MM.1S (cell line): ENCODE measurements around the gene FOXP2.

Experiments
- DNase-seq: peaks from one replicate; pipeline ENCODE4 v3.0.0-alpha.2; 2015
- H2AFZ ChIP-seq: fragments of 300-600 bp; sonication (generic); 2 replicates; pipeline ENCODE4 v1.6.0; 2016; ENCODE audit warnings: antibody characterized with exemption, low read length
- H3F3A ChIP-seq: fragments of 300-600 bp; sonication (generic); 2 replicates; pipeline ENCODE4 v1.6.1; 2016; ENCODE audit warnings: mild to moderate bottlenecking, antibody characterized with exemption, low read length, moderate library complexity, mixed read lengths; ENCODE audit not compliant: insufficient read depth
- H3K27ac ChIP-seq: fragments of 300-600 bp; sonication (generic); 2 replicates; pipeline ENCODE4 v1.5.1; 2016; ENCODE audit warnings: mild to moderate bottlenecking, low read length
- H3K27me3 ChIP-seq: fragments of 300-600 bp; sonication (generic); replicated peaks from 2 replicates; pipeline ENCODE4 v1.6.0; 2016; ENCODE audit warnings: low read length; ENCODE audit not compliant: insufficient read depth
- H3K36me3 ChIP-seq: fragments of 300-600 bp; sonication (generic); replicated peaks from 2 replicates; pipeline ENCODE4 v1.6.1; 2016; ENCODE audit warnings: mild to moderate bottlenecking, low read length, mixed read lengths; ENCODE audit not compliant: insufficient read depth
- H3K4me1 ChIP-seq: fragments of 300-600 bp; sonication (generic); 2 replicates; pipeline ENCODE4 v1.6.1; 2016; ENCODE audit warnings: low read length, mixed read lengths
- H3K4me2 ChIP-seq: fragments of 300-600 bp; sonication (generic); 2 replicates; pipeline ENCODE4 v1.6.0; 2016; ENCODE audit warnings: low read depth, low read length
- H3K4me3 ChIP-seq: fragments of 300-600 bp; sonication (generic); 2 replicates; pipeline ENCODE4 v1.5.1; 2016; ENCODE audit warnings: low read length, mixed read lengths
- H3K79me2 ChIP-seq: fragments of 300-600 bp; sonication (generic); 2 replicates; pipeline ENCODE4 v1.6.1; 2016; ENCODE audit warnings: mixed run types, low read length, mixed read lengths
- H3K9ac ChIP-seq: fragments of 300-600 bp; sonication (generic); 2 replicates; pipeline ENCODE4 v1.6.1; 2016; ENCODE audit warnings: low read length, mixed read lengths
- H3K9me2 ChIP-seq: fragments of 300-600 bp; sonication (generic); replicated peaks from 2 replicates; pipeline ENCODE4 v1.6.1; 2016; ENCODE audit warnings: mild to moderate bottlenecking, low read length, mixed read lengths; ENCODE audit not compliant: insufficient read depth
- H3K9me3 ChIP-seq: fragments of 300-600 bp; sonication (generic); replicated peaks from 2 replicates; pipeline ENCODE4 v1.6.1; 2016; ENCODE audit warnings: mild to moderate bottlenecking, low read length, mixed read lengths; ENCODE audit not compliant: insufficient read depth
- H4K20me1 ChIP-seq: fragments of 300-600 bp; sonication (generic); 2 replicates; pipeline ENCODE4 v1.6.1; 2016; ENCODE audit warnings: mild to moderate bottlenecking, low read length, moderate library complexity, mixed read lengths; ENCODE audit not compliant: insufficient read depth
- EZH2 ChIP-seq: fragments of 300-600 bp; sonication (generic); optimal IDR thresholded peaks from 2 replicates; pipeline ENCODE3; 2017; ENCODE audit warnings: low read depth, mild to moderate bottlenecking, antibody characterized with exemption, low read length, mixed read lengths
- EZH2phosphoT487 ChIP-seq: fragments of 300-600 bp; sonication (generic); IDR thresholded peaks from 2 replicates; pipeline ENCODE4 v1.6.1; 2018; ENCODE audit warnings: antibody characterized with exemption, low read length
- TF ChIP-seq, protein P1 (sequence below): fragments of 300-600 bp; sonication (generic); IDR thresholded peaks from 2 replicates; pipeline ENCODE4 v1.5.1; 2016; ENCODE audit warnings: antibody characterized with exemption, low read length, mixed read lengths

The FOXP2 gene

GRCh38 chr7:114472896-114473512, 58.4 kb downstream of the FOXP2 start:
- no peaks in the 10 kb centered on the region for H4K20me1 ChIP-seq
- H3K27me3 ChIP-seq = no peaks in the 10 kb centered on the region
- H3K9me2 ChIP-seq = no peaks in the 10 kb centered on the region
- no peak overlapping the region for H3K9ac ChIP-seq
- no peak overlapping the region for H2AFZ ChIP-seq
- H3K36me3 ChIP-seq = no peaks in the 10 kb centered on the region
- no peak for TF ChIP-seq EZH2phosphoT487
- no peak for TF ChIP-seq EZH2
- TF ChIP-seq, protein P1, sequence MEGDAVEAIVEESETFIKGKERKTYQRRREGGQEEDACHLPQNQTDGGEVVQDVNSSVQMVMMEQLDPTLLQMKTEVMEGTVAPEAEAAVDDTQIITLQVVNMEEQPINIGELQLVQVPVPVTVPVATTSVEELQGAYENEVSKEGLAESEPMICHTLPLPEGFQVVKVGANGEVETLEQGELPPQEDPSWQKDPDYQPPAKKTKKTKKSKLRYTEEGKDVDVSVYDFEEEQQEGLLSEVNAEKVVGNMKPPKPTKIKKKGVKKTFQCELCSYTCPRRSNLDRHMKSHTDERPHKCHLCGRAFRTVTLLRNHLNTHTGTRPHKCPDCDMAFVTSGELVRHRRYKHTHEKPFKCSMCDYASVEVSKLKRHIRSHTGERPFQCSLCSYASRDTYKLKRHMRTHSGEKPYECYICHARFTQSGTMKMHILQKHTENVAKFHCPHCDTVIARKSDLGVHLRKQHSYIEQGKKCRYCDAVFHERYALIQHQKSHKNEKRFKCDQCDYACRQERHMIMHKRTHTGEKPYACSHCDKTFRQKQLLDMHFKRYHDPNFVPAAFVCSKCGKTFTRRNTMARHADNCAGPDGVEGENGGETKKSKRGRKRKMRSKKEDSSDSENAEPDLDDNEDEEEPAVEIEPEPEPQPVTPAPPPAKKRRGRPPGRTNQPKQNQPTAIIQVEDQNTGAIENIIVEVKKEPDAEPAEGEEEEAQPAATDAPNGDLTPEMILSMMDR = no peak
- H3K79me2 ChIP-seq = no peaks in the 10 kb centered on the region
- DNase-seq = no peak
- H3K4me2 ChIP-seq = no peak overlapping the region
- H3K27ac ChIP-seq = no peak overlapping the region
- H3K4me3 ChIP-seq = no peak overlapping the region
- no peaks in the 10 kb centered on the region for H3F3A ChIP-seq
- H3K4me1 ChIP-seq = no peaks in the 10 kb centered on the region
- no peaks in the 10 kb centered on the region for H3K9me3 ChIP-seq

GRCh38 chr7:114478384-114478783, 63.8 kb downstream of the FOXP2 start:
- no peaks in the 10 kb centered on the region for H3K36me3 ChIP-seq
- no peak overlapping the region for H3K9ac ChIP-seq
- H3K9me3 ChIP-seq = no peaks in the 10 kb centered on the region
- H3K79me2 ChIP-seq = no peaks in the 10 kb centered on the region
- H2AFZ ChIP-seq = no peak overlapping the region
- H4K20me1 ChIP-seq = no peaks in the 10 kb centered on the region
- no peaks in the 10 kb centered on the region for H3K27me3 ChIP-seq
- TF ChIP-seq EZH2 (no peak), EZH2phosphoT487 (no peak)
- TF ChIP-seq, protein P1 = no peak
- H3K9me2 ChIP-seq = no peaks in the 10 kb centered on the region
- no peak overlapping the region for H3K4me2 ChIP-seq
- H3K4me1 ChIP-seq = peaks cover 8% of the 10 kb centered on the region; the same call in 1 of the 2 replicates
- DNase-seq = peak; percentile 37
- H3K27ac ChIP-seq = no peak overlapping the region
- no peaks in the 10 kb centered on the region for H3F3A ChIP-seq
- H3K4me3 ChIP-seq = no peak overlapping the region

DNA sequence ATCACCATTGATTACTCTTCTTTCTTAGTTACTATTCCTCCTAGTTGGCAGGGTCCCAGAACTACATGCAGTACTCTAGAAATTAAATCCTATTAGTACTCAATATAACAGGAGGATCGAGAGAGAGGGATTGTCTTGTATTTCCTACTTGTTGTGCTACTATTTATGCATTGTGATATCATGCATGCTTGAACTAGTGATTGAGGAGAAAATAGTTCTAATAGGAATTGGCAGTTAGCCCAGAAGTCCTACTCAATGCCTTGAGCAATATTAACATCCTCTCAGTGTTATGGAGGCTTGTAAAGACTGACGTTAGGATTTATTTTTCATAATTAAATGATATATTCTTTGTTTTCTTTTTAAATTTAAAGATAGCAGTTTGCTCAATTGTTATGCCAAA, 67.4 kb downstream of the FOXP2 start:
- H3K9ac ChIP-seq = no peak overlapping the region
- no peaks in the 10 kb centered on the region for H3K9me2 ChIP-seq
- no peak for DNase-seq
- no peaks in the 10 kb centered on the region for H3K9me3 ChIP-seq
- H2AFZ ChIP-seq = no peak overlapping the region
- H3K4me2 ChIP-seq = no peak overlapping the region
- no peaks in the 10 kb centered on the region for H3K36me3 ChIP-seq
- no peaks in the 10 kb centered on the region for H3K79me2 ChIP-seq
- H3K4me1 ChIP-seq = peaks cover 8% of the 10 kb centered on the region; the same call in 1 of the 2 replicates
- H4K20me1 ChIP-seq = no peaks in the 10 kb centered on the region
- H3K27ac ChIP-seq = no peak overlapping the region
- H3K4me3 ChIP-seq = no peak overlapping the region
- H3K27me3 ChIP-seq = no peaks in the 10 kb centered on the region
- no peaks in the 10 kb centered on the region for H3F3A ChIP-seq
- TF ChIP-seq, protein P1 = no peak
- TF ChIP-seq EZH2phosphoT487 (no peak), EZH2 (no peak)
